ENCODE measurements around the gene CPED1. TPM values are rescaled to one million over a fixed set of nuclear protein-coding genes. Genes with fewer than 3 reads are reported as not detected.

Gene CPED1
- total RNA-seq, 1 donor from 2014 or later: 38.6 TPM

DNA sequence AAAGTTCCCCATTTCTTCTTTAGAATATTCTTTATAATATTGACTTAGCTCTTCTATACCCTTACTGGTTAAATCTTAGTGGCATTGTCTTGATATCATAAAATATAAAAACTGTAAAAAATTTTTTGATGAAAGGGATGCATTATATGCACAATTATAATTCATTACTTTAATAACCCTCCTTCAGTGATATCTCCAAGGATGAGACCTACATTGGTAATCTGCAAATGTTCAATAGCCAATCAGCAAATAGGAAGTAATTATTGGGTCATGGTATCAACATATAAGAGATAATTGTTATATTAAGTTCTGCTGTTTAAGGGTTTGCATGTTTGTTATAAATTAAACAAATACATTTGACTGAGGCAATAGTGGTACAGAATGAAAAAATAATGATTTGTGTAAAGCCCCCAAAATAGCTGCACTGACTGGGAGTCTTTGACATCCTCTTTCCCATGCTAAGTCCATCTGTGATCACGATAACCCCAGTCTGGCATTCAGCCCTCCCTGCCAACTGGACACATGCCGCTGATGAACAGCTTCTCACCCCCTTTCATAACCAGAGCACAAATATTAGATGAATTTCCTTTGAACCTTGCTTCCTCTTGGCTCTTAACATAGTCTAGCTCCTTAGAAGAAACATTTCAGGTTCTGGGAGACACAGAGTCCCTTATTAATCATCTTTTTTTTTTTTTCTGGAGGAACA lies 169.5 kb downstream of the CPED1 start:
- Histone ChIP-seq H3K27ac (no peak overlapping the region), H3K27me3 (ENCODE audit: low read depth) (no peaks in the 10 kb centered on the region), H3K4me3 (no peak overlapping the region), H3K9me3 (no peaks in the 10 kb centered on the region), H3K36me3 (no peaks in the 10 kb centered on the region), H3K4me1 (no peaks in the 10 kb centered on the region)
- ATAC-seq: no peak
- intact Hi-C loops (cut with DNase I): no loop called here
- DNase-seq: no peak
- TF ChIP-seq, protein P1, sequence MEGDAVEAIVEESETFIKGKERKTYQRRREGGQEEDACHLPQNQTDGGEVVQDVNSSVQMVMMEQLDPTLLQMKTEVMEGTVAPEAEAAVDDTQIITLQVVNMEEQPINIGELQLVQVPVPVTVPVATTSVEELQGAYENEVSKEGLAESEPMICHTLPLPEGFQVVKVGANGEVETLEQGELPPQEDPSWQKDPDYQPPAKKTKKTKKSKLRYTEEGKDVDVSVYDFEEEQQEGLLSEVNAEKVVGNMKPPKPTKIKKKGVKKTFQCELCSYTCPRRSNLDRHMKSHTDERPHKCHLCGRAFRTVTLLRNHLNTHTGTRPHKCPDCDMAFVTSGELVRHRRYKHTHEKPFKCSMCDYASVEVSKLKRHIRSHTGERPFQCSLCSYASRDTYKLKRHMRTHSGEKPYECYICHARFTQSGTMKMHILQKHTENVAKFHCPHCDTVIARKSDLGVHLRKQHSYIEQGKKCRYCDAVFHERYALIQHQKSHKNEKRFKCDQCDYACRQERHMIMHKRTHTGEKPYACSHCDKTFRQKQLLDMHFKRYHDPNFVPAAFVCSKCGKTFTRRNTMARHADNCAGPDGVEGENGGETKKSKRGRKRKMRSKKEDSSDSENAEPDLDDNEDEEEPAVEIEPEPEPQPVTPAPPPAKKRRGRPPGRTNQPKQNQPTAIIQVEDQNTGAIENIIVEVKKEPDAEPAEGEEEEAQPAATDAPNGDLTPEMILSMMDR (IDR thresholded peaks at IDR 0.05): no peak

DNA sequence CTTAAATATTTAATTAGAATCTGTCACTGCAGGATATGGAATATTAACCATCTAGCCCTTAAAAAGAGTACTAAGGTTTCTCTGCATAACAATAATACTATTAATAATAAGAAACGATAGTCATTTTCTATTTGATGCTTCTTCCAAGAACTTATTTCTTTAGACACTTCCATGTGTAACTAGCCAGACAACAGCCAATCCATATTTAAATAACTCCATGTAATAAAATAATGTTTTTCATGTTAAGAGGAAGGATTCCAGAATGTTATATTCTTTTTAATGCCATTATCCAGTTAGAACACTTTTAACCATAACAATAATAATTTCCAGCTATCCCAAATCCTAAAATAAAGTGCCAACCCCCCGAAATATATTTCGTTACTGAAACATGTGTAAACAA lies 170.2 kb downstream of the CPED1 start:
- intact Hi-C loops (cut with DNase I): no loop called here

DNA sequence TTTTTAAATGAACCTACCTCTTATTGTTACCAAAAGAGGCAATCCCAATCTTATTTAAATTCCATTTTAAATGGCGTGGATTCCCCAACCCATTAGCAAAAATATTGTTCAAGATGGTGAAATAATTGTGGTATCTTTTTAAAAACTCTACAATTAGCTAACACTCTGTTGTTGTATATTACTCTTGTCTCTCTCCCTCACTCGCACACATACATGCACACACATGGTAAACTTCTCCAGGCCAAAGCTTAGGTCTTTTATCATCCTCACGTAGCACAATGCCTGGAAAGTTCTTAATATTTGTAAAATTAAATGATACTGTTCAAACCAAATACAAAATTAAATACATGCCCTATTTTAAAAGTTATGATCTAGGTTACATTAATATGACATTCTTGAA lies 171.0 kb downstream of the CPED1 start:
- H3K9me3 ChIP-seq: no peaks in the 10 kb centered on the region
- intact Hi-C loops (cut with DNase I): no loop called here
- H3K27ac ChIP-seq: no peak overlapping the region
- ATAC-seq (no peak), DNase-seq (no peak)
- no peaks in the 10 kb centered on the region for H3K36me3 ChIP-seq
- H3K4me1 ChIP-seq: no peaks in the 10 kb centered on the region
- no peaks in the 10 kb centered on the region for H3K27me3 ChIP-seq (ENCODE audit: low read depth)
- TF ChIP-seq, protein P1 (IDR thresholded peaks at IDR 0.05): no peak
- no peak overlapping the region for H3K4me3 ChIP-seq

More for the DNA sequence above, 170.2 kb downstream of the CPED1 start:
- DNase-seq (no peak), ATAC-seq (no peak)
- Histone ChIP-seq H3K4me3 (no peak overlapping the region), H3K9me3 (no peaks in the 10 kb centered on the region), H3K27ac (no peak overlapping the region), H3K27me3 (ENCODE audit: low read depth) (no peaks in the 10 kb centered on the region), H3K36me3 (no peaks in the 10 kb centered on the region), H3K4me1 (no peaks in the 10 kb centered on the region)
- TF ChIP-seq, protein P1 (IDR thresholded peaks at IDR 0.05): no peak

DNA sequence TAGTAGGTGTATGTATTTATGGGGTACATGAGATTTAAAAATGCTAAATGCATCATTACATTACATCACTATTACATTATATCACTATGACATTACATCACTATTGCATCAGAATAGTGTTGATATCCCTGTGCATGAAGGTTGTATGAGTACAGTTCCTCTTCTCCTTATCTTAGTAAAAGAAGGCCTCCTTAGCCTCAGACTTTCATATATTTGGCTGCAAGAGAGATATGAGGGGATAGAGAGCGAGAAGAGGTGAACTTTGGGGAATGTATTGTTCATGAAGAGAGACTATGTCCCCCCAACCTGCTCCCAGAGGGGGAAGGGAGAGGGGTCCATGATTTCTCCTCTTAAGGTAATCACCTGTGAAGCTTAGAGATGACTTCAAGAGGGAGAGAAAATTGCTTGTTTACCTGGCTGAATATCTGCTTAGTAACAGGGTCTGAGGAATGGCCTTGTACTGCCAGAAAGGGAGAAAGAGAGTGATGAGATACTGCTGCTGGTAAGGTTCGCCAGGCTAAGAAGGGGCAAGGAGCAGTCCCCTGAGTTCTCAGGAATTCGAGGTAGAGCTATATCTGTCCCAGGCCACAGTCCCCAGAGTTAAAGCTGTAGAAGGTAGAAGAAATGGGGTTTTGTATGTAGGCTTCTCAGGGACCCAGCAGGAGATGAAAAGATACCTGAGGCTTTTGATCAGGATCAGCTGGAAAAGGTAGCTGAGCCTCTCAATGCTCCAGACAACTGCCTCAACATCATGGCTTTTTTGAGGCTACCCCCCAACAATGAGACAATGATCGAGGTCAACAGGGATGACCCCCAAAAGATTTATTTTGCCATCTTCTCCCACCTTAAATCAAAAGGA lies 171.9 kb downstream of the CPED1 start:
- TF ChIP-seq, protein P1 (IDR thresholded peaks at IDR 0.05): no peak
- no peaks in the 10 kb centered on the region for H3K9me3 ChIP-seq
- H3K27me3 ChIP-seq (ENCODE audit: low read depth): no peaks in the 10 kb centered on the region
- no peak for DNase-seq
- intact Hi-C loops (cut with DNase I): no loop called here
- no peaks in the 10 kb centered on the region for H3K36me3 ChIP-seq
- no peak overlapping the region for H3K27ac ChIP-seq
- H3K4me3 ChIP-seq: no peak overlapping the region
- no peak for ATAC-seq
- H3K4me1 ChIP-seq: no peaks in the 10 kb centered on the region

DNA sequence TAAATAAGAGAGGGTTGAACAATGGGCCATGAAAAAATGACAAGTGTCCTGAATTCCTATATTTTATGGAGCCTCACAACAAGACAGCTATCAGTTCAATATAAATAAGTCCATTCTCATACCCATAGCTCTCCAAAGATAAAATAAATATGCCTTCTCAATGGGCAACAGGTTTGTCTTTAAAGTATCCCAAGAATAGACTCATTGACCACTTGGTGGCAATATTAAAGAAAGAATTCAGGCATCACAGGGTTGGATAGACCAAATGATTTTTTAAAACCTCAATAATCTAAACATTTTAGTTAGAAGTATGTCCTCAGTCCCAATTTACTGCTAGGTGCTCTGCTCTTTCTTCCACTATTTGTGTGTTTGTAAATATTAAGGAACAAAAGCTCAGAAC lies 175.2 kb downstream of the CPED1 start:
- TF ChIP-seq, protein P1 (IDR thresholded peaks at IDR 0.05): no peak
- no peaks in the 10 kb centered on the region for H3K27me3 ChIP-seq (ENCODE audit: low read depth)
- H3K27ac ChIP-seq: no peak overlapping the region
- ATAC-seq: no peak
- intact Hi-C loops (cut with DNase I): no loop called here
- H3K36me3 ChIP-seq: no peaks in the 10 kb centered on the region
- no peaks in the 10 kb centered on the region for H3K4me1 ChIP-seq
- DNase-seq: no peak
- no peaks in the 10 kb centered on the region for H3K9me3 ChIP-seq
- no peak overlapping the region for H3K4me3 ChIP-seq
